Testis (tissue), 3 donors: ENCODE results near the gene NUP155. TPM values are rescaled to one million over a fixed set of nuclear protein-coding genes. Genes with fewer than 3 reads are reported as not detected.

Experiments
- DNase-seq: peaks from one replicate; pipeline ENCODE4 v3.0.0-alpha.2; 2019
- H3K27ac ChIP-seq, 2 donors: fragments of 200-600 bp; sonication (generic); one replicate each; pipeline ENCODE4 v1.5.1; 2019
- H3K27me3 ChIP-seq: fragments of 200-600 bp; sonication (generic); one replicate; pipeline ENCODE4 v1.5.1; 2019
- H3K36me3 ChIP-seq: fragments of 200-600 bp; sonication (generic); one replicate; pipeline ENCODE4 v1.5.1; 2017; ENCODE audit warnings: low read depth; ENCODE audit errors: missing control alignments
- H3K4me1 ChIP-seq: fragments of 200-600 bp; sonication (generic); one replicate; pipeline ENCODE4 v1.5.1; 2019
- H3K4me3 ChIP-seq, 2 donors: fragments of 200-600 bp; sonication (generic); one replicate each; pipeline ENCODE4 v1.5.1; 2017 to 2019
- H3K9me3 ChIP-seq: fragments of 200-600 bp; sonication (generic); one replicate; pipeline ENCODE4 v1.5.1; 2017
- POLR2A ChIP-seq: fragments of 450-650 bp; IDR thresholded peaks from one replicate; pipeline ENCODE4 v1.6.1; 2017; ENCODE audit warnings: antibody characterized with exemption, mild to moderate bottlenecking, moderate library complexity
- WGBS, 2 donors: methylation state at CpG; one replicate each; pipeline ENCODE4 v1.1.5; 2018; 5-methylcytosine and 5-hydroxymethylcytosine counted together
- intact Hi-C: fragments of 100-400 bp; cut with DNase I; formaldehyde crosslinking; loops from one replicate; pipeline ENCODE4 v1.15.1; 2023; ENCODE audit warnings: low total_unique reads
- polyA plus RNA-seq: library from polyadenylated mRNA; stranded (reverse); fragments of 350-450 nt; fragmentation: Illumina TruSeq; extraction: RNeasy Lipid Tissue Mini Kit (QIAGEN cat#74804); gene quantifications from one replicate; pipeline ENCODE4 v1.2.3, GENCODE V29; 2014; ENCODE audit warnings: low read depth, low replicate concordance; ENCODE audit not compliant: insufficient read depth
- total RNA-seq, 2 donors: library from RNA; depleted of rRNA; stranded (reverse); fragments of >200 nt; gene quantifications; one replicate each; pipeline ENCODE4 v1.2.3, GENCODE V29; 2016
- TF ChIP-seq, protein P1 (sequence below), 3 experiments: fragments of 450-650 bp in 2 of 3; fragments of 200-600 bp in 1 of 3; sonication (generic) in 1 of 3; IDR thresholded peaks; one replicate each; pipeline ENCODE4 v1.5.1; 2016 to 2019; ENCODE audit warnings: antibody characterized with exemption in 3 of 3, mild to moderate bottlenecking in 2 of 3, moderate library complexity in 1 of 3

The NUP155 gene
- total and polyA plus RNA-seq, 3 donors from 2014 or later, result 67.6 to 213 (median 104) TPM

GRCh38 chr5:37254581-37254980, 116.3 kb downstream of the NUP155 start:
- Histone ChIP-seq H3K4me3 (no peak overlapping the region), H3K27ac (no peak overlapping the region), H3K4me1 (peaks cover 4% of the 10 kb centered on the region), H3K36me3 (no peaks in the 10 kb centered on the region), H3K9me3 (no peaks in the 10 kb centered on the region), H3K27me3 (no peaks in the 10 kb centered on the region)
- no peak for TF ChIP-seq POLR2A
- TF ChIP-seq, protein P1, sequence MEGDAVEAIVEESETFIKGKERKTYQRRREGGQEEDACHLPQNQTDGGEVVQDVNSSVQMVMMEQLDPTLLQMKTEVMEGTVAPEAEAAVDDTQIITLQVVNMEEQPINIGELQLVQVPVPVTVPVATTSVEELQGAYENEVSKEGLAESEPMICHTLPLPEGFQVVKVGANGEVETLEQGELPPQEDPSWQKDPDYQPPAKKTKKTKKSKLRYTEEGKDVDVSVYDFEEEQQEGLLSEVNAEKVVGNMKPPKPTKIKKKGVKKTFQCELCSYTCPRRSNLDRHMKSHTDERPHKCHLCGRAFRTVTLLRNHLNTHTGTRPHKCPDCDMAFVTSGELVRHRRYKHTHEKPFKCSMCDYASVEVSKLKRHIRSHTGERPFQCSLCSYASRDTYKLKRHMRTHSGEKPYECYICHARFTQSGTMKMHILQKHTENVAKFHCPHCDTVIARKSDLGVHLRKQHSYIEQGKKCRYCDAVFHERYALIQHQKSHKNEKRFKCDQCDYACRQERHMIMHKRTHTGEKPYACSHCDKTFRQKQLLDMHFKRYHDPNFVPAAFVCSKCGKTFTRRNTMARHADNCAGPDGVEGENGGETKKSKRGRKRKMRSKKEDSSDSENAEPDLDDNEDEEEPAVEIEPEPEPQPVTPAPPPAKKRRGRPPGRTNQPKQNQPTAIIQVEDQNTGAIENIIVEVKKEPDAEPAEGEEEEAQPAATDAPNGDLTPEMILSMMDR (IDR thresholded peaks at IDR 0.05), result no peak
- WGBS, 2 donors, result 87 to 98% methylated on average over 1 of the region's 1 CpG
- DNase-seq, result no peak
- intact Hi-C loops, result no loop called here

- Histone ChIP-seq H3K27ac (no peak overlapping the region), H3K9me3 (no peaks in the 10 kb centered on the region), H3K4me3 (no peak overlapping the region), H3K4me1 (peaks cover 10% of the 10 kb centered on the region), H3K27me3 (no peaks in the 10 kb centered on the region), H3K36me3 (no peaks in the 10 kb centered on the region)
- DNase-seq, result no peak
- intact Hi-C loops, result no loop called here
- TF ChIP-seq, protein P1 (IDR thresholded peaks at IDR 0.05), result no peak
- no peak for TF ChIP-seq POLR2A
Measured at GRCh38 chr5:37251665-37252064, 119.2 kb downstream of the NUP155 start.

- intact Hi-C loops, result no loop called here
- DNase-seq, result no peak
- TF ChIP-seq, protein P1 (IDR thresholded peaks at IDR 0.05), result no peak
- TF ChIP-seq POLR2A, result no peak
- H3K27me3 ChIP-seq, result no peaks in the 10 kb centered on the region
- no peaks in the 10 kb centered on the region for H3K36me3 ChIP-seq
- peak overlapping the region; percentile 85 for H3K4me3 ChIP-seq
- WGBS, 2 donors, result 43 to 50% methylated on average over 10 of the region's 10 CpGs
- H3K9me3 ChIP-seq, result no peaks in the 10 kb centered on the region
- peaks cover 10% of the 10 kb centered on the region for H3K4me1 ChIP-seq
- peak overlapping the region; percentile 87 to 92 for H3K27ac ChIP-seq
Measured at GRCh38 chr5:37249815-37250164, 121.1 kb downstream of the NUP155 start.

- no peak for TF ChIP-seq POLR2A
- TF ChIP-seq, protein P1 (IDR thresholded peaks at IDR 0.05), result no peak
- Histone ChIP-seq H3K27ac (peak within 1 kb of the TSS; percentile 87 to 92), H3K36me3 (no peaks in the 10 kb centered on the region), H3K4me1 (peaks cover 10% of the 10 kb centered on the region), H3K27me3 (no peaks in the 10 kb centered on the region), H3K9me3 (no peaks in the 10 kb centered on the region), H3K4me3 (peak within 1 kb of the TSS; percentile 85)
- 1% methylated on average over 22 to 79 of the region's 88 CpGs for WGBS, 2 donors
- intact Hi-C loops, result no loop called here
- DNase-seq, result peak; percentile 78
Measured at GRCh38 chr5:37248970-37249814, 121.7 kb downstream of the NUP155 start, which contains the start of gene CPLANE1. Gene CPLANE1, minus strand, starts transcription at chr5:37249376. Its CDS starts 1,678 bp downstream, at chr5:37247698.
